H9 (cell line): ENCODE results near the gene SRXN1. TPM values are rescaled to one million over a fixed set of nuclear protein-coding genes. Genes with fewer than 3 reads are reported as not detected.

Source experiments
- DNase-seq: peaks from one replicate; pipeline ENCODE4 v3.0.0-alpha.2; 2017
- H2AFZ ChIP-seq: one replicate; pipeline ENCODE4 v1.6.1; 2013; ENCODE audit warnings: mild to moderate bottlenecking, low read length, control low read depth, moderate library complexity
- H2AK5ac ChIP-seq: 2 replicates; pipeline ENCODE4 v1.6.1; 2013; ENCODE audit warnings: low read length, control low read depth, mixed read lengths; ENCODE audit not compliant: insufficient read length
- H2BK120ac ChIP-seq: one replicate; pipeline ENCODE4 v1.6.1; 2013; ENCODE audit warnings: low read depth, mild to moderate bottlenecking, low read length, control low read depth, inconsistent platforms; ENCODE audit not compliant: poor library complexity, severe bottlenecking
- H2BK12ac ChIP-seq: 2 replicates; pipeline ENCODE4 v1.6.1; 2013; ENCODE audit warnings: low read length, control low read depth, mixed read lengths, low read depth; ENCODE audit not compliant: insufficient read length
- H2BK15ac ChIP-seq: 2 replicates; pipeline ENCODE4 v1.6.1; 2013; ENCODE audit warnings: low read depth, low read length, control low read depth
- H2BK20ac ChIP-seq: one replicate; pipeline ENCODE4 v1.6.1; 2013; ENCODE audit warnings: low read depth, mild to moderate bottlenecking, low read length, control low read depth, inconsistent platforms; ENCODE audit not compliant: poor library complexity, severe bottlenecking
- H2BK5ac ChIP-seq: 2 replicates; pipeline ENCODE4 v1.6.1; 2013; ENCODE audit warnings: low read length, control low read depth, mixed read lengths; ENCODE audit not compliant: insufficient read length
- H3K14ac ChIP-seq: 2 replicates; pipeline ENCODE4 v1.6.1; 2013; ENCODE audit warnings: low read length, control low read depth; ENCODE audit not compliant: insufficient read depth
- H3K18ac ChIP-seq: 2 replicates; pipeline ENCODE4 v1.6.1; 2013; ENCODE audit warnings: low read depth, mild to moderate bottlenecking, mixed read lengths, low read length, control low read depth; ENCODE audit not compliant: insufficient read length
- H3K23ac ChIP-seq: 2 replicates; pipeline ENCODE4 v1.6.1; 2013; ENCODE audit warnings: low read length, control low read depth, mixed read lengths, low read depth; ENCODE audit not compliant: insufficient read length
- H3K23me2 ChIP-seq: 2 replicates; pipeline ENCODE4 v1.6.1; 2013; ENCODE audit warnings: low read depth, mild to moderate bottlenecking, mixed read lengths, low read length, control low read depth; ENCODE audit not compliant: insufficient read length, poor library complexity, severe bottlenecking
- H3K27ac ChIP-seq: 2 replicates; pipeline ENCODE4 v1.5.1; 2013; ENCODE audit warnings: low read length, control low read depth, mixed read lengths, low read depth; ENCODE audit not compliant: insufficient read length
- H3K27me3 ChIP-seq: 2 replicates; pipeline ENCODE4 v1.6.1; 2013; ENCODE audit warnings: low read length, control low read depth, inconsistent platforms; ENCODE audit not compliant: insufficient read depth
- H3K4ac ChIP-seq: 2 replicates; pipeline ENCODE4 v1.6.1; 2013; ENCODE audit warnings: low read depth, mild to moderate bottlenecking, control low read depth, inconsistent platforms, low read length, moderate library complexity
- H3K4me1 ChIP-seq: 2 replicates; pipeline ENCODE4 v1.6.1; 2013; ENCODE audit warnings: low read length, control low read depth, inconsistent platforms; ENCODE audit not compliant: insufficient read depth
- H3K4me2 ChIP-seq: 2 replicates; pipeline ENCODE4 v1.6.1; 2013; ENCODE audit warnings: low read length, control low read depth, mixed read lengths; ENCODE audit not compliant: insufficient read length, insufficient read depth
- H3K56ac ChIP-seq: 2 replicates; pipeline ENCODE4 v1.6.1; 2013; ENCODE audit warnings: low read depth, mild to moderate bottlenecking, mixed read lengths, low read length, control low read depth; ENCODE audit not compliant: insufficient read length
- H3K79me1 ChIP-seq: 2 replicates; pipeline ENCODE4 v1.6.1; 2013; ENCODE audit warnings: low read depth, mild to moderate bottlenecking, moderate library complexity, low read length, control low read depth, inconsistent platforms; ENCODE audit not compliant: insufficient read depth, poor library complexity, severe bottlenecking
- H3K79me2 ChIP-seq: 2 replicates; pipeline ENCODE4 v1.6.1; 2013; ENCODE audit warnings: low read length, control low read depth, inconsistent platforms; ENCODE audit not compliant: insufficient read depth
- H3K9ac ChIP-seq: 2 replicates; pipeline ENCODE4 v1.6.1; 2013; ENCODE audit warnings: low read length, control low read depth, mixed read lengths; ENCODE audit not compliant: insufficient read length; ENCODE audit errors: extremely low read depth
- H3K9me3 ChIP-seq: one replicate; pipeline ENCODE4 v1.6.1; 2013; ENCODE audit warnings: low read depth, low read length, inconsistent platforms; ENCODE audit not compliant: control insufficient read depth
- H3T11ph ChIP-seq: one replicate; pipeline ENCODE4 v1.6.1; 2013; ENCODE audit warnings: mild to moderate bottlenecking, low read length, control low read depth, inconsistent platforms
- H4K20me1 ChIP-seq: one replicate; pipeline ENCODE4 v1.6.1; 2013; ENCODE audit not compliant: control insufficient read depth, insufficient read length, insufficient read depth
- H4K5ac ChIP-seq: 2 replicates; pipeline ENCODE4 v1.6.1; 2013; ENCODE audit warnings: low read depth, mild to moderate bottlenecking, mixed read lengths, low read length, control low read depth; ENCODE audit not compliant: insufficient read length
- H4K8ac ChIP-seq: replicated peaks from 2 replicates; pipeline ENCODE4 v1.6.1; 2013; ENCODE audit warnings: low read length, control low read depth, mixed read lengths, low read depth; ENCODE audit not compliant: insufficient read length
- H4K91ac ChIP-seq: 2 replicates; pipeline ENCODE4 v1.6.1; 2013; ENCODE audit warnings: low read depth, mild to moderate bottlenecking, moderate library complexity, mixed read lengths, low read length, control low read depth; ENCODE audit not compliant: insufficient read length
- H3K27ac Mint-ChIP-seq, 3 experiments: 2 replicates in 2 of 3; 3 replicates in 1 of 3; pipeline ENCODE4 v1.8.0; 2020 to 2021; ENCODE audit warnings: mixed read lengths in 3 of 3, mild to moderate bottlenecking in 1 of 3, moderate library complexity in 1 of 3
- H3K27me3 Mint-ChIP-seq: 2 replicates; pipeline ENCODE4 v1.8.0; 2021; ENCODE audit warnings: low read depth, mild to moderate bottlenecking, moderate library complexity, mixed read lengths
- H3K36me3 Mint-ChIP-seq, 3 experiments: 2 replicates in 2 of 3; 3 replicates in 1 of 3; pipeline ENCODE4 v1.8.0; 2020 to 2021; ENCODE audit warnings: low read depth in 3 of 3, mixed read lengths in 3 of 3; ENCODE audit not compliant: insufficient read depth in 1 of 3
- H3K4me1 Mint-ChIP-seq, 2 experiments: 2 replicates each; pipeline ENCODE4 v1.8.0; 2020; ENCODE audit warnings: mixed read lengths in 2 of 2
- H3K4me3 Mint-ChIP-seq, 2 experiments: 2 replicates in 1 of 2; 3 replicates in 1 of 2; pipeline ENCODE4 v1.8.0; 2020 to 2021; ENCODE audit warnings: mild to moderate bottlenecking in 2 of 2, mixed read lengths in 2 of 2, moderate library complexity in 1 of 2
- H3K9me3 Mint-ChIP-seq, 2 experiments: 2 replicates in 1 of 2; 3 replicates in 1 of 2; pipeline ENCODE4 v1.8.0; 2020; ENCODE audit warnings: mild to moderate bottlenecking in 2 of 2, mixed read lengths in 2 of 2, moderate library complexity in 1 of 2
- WGBS: extraction: QIAGEN DNeasy Blood & Tissue Kit; methylation state at CpG from one replicate; pipeline ENCODE4 v1.1.7; 2013; ENCODE audit warnings: missing lambda C conversion rate, low lambda C conversion rate, mixed read lengths; ENCODE audit not compliant: insufficient read length; ENCODE audit errors: extremely low coverage; 5-methylcytosine and 5-hydroxymethylcytosine counted together
- total RNA-seq: library from RNA; stranded (reverse); gene quantifications from 2 replicates; pipeline ENCODE4 v1.2.1, GENCODE V29; 2021
- TF ChIP-seq, protein P1 (sequence below): fragments of 200-600 bp; sonication (generic); conservative IDR thresholded peaks from 3 replicates; pipeline ENCODE4 v1.8.0; 2021; ENCODE audit warnings: antibody characterized with exemption, mild to moderate bottlenecking

SRXN1 gene
- total RNA-seq, 1 experiment from 2014 or later = 25.7 TPM

DNA sequence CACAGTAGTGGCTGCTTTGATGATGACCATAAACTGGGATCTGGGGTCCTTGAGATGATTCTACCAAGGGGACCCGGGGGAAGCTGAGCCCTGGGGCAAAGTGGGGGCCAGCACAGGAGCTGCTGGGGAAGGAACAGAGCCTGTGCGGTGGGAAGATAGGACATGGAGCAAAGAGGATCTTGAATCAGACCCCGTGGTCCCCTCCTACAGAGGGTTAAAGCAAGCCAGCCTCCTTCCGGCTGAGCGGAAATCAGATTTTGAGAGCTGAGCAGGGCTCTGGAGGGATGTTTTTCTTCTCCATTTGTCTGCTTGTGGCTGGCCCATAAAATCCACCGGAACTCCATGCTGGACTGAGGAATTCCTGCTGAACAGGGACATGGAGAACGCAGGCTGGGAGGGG, 32.8 kb downstream of the SRXN1 start:
- H3K18ac ChIP-seq = no peak overlapping the region
- H3K79me2 ChIP-seq = no peaks in the 10 kb centered on the region
- Mint-ChIP-seq H3K36me3 (peaks cover 0 to 5% (median 0%) of the 10 kb centered on the region in 3 experiments; a peak in 2 of 7 replicates), H3K27ac (no peak overlapping the region), H3K27me3 (peaks cover 13% of the 10 kb centered on the region), H3K4me3 (no peak overlapping the region), H3K4me1 (peaks cover 13 to 22% of the 10 kb centered on the region in 2 experiments), H3K9me3 (peaks cover 6 to 7% of the 10 kb centered on the region in 2 experiments)
- no peak for DNase-seq
- no CpG with 5 or more reads among the region's 7 CpGs for WGBS
- no peaks in the 10 kb centered on the region for H3K23me2 ChIP-seq
- H3K9ac ChIP-seq = no peak overlapping the region
- TF ChIP-seq, protein P1, sequence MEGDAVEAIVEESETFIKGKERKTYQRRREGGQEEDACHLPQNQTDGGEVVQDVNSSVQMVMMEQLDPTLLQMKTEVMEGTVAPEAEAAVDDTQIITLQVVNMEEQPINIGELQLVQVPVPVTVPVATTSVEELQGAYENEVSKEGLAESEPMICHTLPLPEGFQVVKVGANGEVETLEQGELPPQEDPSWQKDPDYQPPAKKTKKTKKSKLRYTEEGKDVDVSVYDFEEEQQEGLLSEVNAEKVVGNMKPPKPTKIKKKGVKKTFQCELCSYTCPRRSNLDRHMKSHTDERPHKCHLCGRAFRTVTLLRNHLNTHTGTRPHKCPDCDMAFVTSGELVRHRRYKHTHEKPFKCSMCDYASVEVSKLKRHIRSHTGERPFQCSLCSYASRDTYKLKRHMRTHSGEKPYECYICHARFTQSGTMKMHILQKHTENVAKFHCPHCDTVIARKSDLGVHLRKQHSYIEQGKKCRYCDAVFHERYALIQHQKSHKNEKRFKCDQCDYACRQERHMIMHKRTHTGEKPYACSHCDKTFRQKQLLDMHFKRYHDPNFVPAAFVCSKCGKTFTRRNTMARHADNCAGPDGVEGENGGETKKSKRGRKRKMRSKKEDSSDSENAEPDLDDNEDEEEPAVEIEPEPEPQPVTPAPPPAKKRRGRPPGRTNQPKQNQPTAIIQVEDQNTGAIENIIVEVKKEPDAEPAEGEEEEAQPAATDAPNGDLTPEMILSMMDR = no peak
- no peak overlapping the region for H2BK12ac ChIP-seq
- H2AFZ ChIP-seq = no peak overlapping the region
- H3K27ac ChIP-seq = no peak overlapping the region
- no peak overlapping the region for H2AK5ac ChIP-seq
- no peaks in the 10 kb centered on the region for H3K79me1 ChIP-seq
- no peak overlapping the region for H3K4ac ChIP-seq
- no peak overlapping the region for H4K91ac ChIP-seq
- no peak overlapping the region for H3K23ac ChIP-seq
- no peak overlapping the region for H2BK120ac ChIP-seq
- no peak overlapping the region for H2BK15ac ChIP-seq
- H4K20me1 ChIP-seq = no peaks in the 10 kb centered on the region
- no peak overlapping the region for H3K4me2 ChIP-seq
- no peak overlapping the region for H2BK5ac ChIP-seq
- no peak overlapping the region for H4K5ac ChIP-seq
- H2BK20ac ChIP-seq = no peak overlapping the region
- peaks cover 4% of the 10 kb centered on the region for H3K9me3 ChIP-seq
- no peak overlapping the region for H3K56ac ChIP-seq
- H3K14ac ChIP-seq = no peak overlapping the region
- no peak overlapping the region for H3T11ph ChIP-seq
- H3K4me1 ChIP-seq = 0 out of 2 replicates have a peak, but pooled peaks cover 5% of the 10 kb centered on the region
- H4K8ac ChIP-seq = no peak overlapping the region
- no peaks in the 10 kb centered on the region for H3K27me3 ChIP-seq
